Uterus (tissue), 2 donors: ENCODE measurements around the gene NAT14.

Source experiments
- POLR2A ChIP-seq, 2 donors: fragments of 450-650 bp; IDR thresholded peaks; one replicate each; pipeline ENCODE4 v1.6.1; 2016; ENCODE audit warnings: antibody characterized with exemption in 2 of 2, mild to moderate bottlenecking in 1 of 2, moderate library complexity in 1 of 2
- TF ChIP-seq, protein P1 (sequence below), 4 experiments: fragments of 200-600 bp in 2 of 4; fragments of 450-650 bp in 2 of 4; sonication (generic) in 2 of 4; IDR thresholded peaks; one replicate each; pipeline ENCODE4 v1.5.1; 2016 to 2019; ENCODE audit warnings: antibody characterized with exemption in 4 of 4, mild to moderate bottlenecking in 2 of 4, moderate library complexity in 1 of 4

DNA sequence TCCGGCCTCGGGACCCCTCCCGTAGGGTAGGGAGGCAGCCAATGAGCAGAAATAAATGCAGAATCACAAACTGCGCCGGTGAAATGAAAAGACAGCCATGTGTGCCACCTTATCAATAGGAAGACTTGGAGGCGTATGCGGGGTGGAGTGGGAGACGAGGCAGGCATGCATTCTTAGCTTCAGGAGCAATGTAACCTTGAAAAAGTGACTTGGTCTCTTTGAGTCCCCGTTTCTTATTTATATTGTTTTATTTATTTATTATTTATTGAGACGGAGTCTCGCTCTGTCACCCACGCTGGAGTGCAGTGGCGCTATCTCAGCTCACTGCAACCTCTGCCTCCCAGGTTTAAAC, 19.2 kb downstream of the NAT14 start:
- TF ChIP-seq, protein P1, sequence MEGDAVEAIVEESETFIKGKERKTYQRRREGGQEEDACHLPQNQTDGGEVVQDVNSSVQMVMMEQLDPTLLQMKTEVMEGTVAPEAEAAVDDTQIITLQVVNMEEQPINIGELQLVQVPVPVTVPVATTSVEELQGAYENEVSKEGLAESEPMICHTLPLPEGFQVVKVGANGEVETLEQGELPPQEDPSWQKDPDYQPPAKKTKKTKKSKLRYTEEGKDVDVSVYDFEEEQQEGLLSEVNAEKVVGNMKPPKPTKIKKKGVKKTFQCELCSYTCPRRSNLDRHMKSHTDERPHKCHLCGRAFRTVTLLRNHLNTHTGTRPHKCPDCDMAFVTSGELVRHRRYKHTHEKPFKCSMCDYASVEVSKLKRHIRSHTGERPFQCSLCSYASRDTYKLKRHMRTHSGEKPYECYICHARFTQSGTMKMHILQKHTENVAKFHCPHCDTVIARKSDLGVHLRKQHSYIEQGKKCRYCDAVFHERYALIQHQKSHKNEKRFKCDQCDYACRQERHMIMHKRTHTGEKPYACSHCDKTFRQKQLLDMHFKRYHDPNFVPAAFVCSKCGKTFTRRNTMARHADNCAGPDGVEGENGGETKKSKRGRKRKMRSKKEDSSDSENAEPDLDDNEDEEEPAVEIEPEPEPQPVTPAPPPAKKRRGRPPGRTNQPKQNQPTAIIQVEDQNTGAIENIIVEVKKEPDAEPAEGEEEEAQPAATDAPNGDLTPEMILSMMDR (IDR thresholded peaks at IDR 0.05): no peak
- TF ChIP-seq POLR2A (IDR thresholded peaks at IDR 0.05): no peak
